Fibroblast of skin of back (primary cell): ENCODE data around the gene CCDC127.
"Not testable (repeated sequence)": the region's sequence is repeated elsewhere in the genome, so short reads cannot be mapped to it uniquely, and the experiment has no call there.

ENCODE experiments used
- DNase-seq: peaks from one replicate; pipeline ENCODE4 v3.0.0-alpha.2; 2013

Gene CCDC127

GRCh38 chr5:203246-203930 is 14.6 kb downstream of the CCDC127 start:
- DNase-seq = no peak

GRCh38 chr5:201672-202071 is 16.3 kb downstream of the CCDC127 start:
- DNase-seq = no peak

GRCh38 chr5:200985-201384 is 17.0 kb downstream of the CCDC127 start:
- DNase-seq = no peak

- no peak for DNase-seq
Measured at GRCh38 chr5:199950-200645, 17.9 kb downstream of the CCDC127 start.

GRCh38 chr5:199197-199949 is 18.6 kb downstream of the CCDC127 start:
- DNase-seq = no peak

GRCh38 chr5:198516-199196 is 19.3 kb downstream of the CCDC127 start:
- no peak for DNase-seq

- DNase-seq = no peak
Measured at GRCh38 chr5:197892-198489, 20.0 kb downstream of the CCDC127 start.

- DNase-seq = not testable (repeated sequence)
Measured at GRCh38 chr5:197031-197430, 20.9 kb downstream of the CCDC127 start.

- no peak for DNase-seq
Measured at GRCh38 chr5:196350-196749, 21.6 kb downstream of the CCDC127 start.

GRCh38 chr5:195401-196160 is 22.4 kb downstream of the CCDC127 start:
- DNase-seq = no peak

GRCh38 chr5:194603-195209 is 23.2 kb downstream of the CCDC127 start:
- DNase-seq = no peak

- DNase-seq = no peak
Measured at GRCh38 chr5:194102-194501, 23.9 kb downstream of the CCDC127 start.

GRCh38 chr5:192970-193831 is 24.8 kb downstream of the CCDC127 start:
- DNase-seq = no peak

- no peak for DNase-seq
Measured at GRCh38 chr5:192691-192969, 25.3 kb downstream of the CCDC127 start.

GRCh38 chr5:191949-192690 is 25.8 kb downstream of the CCDC127 start:
- DNase-seq = no peak

- DNase-seq = no peak
Measured at GRCh38 chr5:191036-191948, 26.7 kb downstream of the CCDC127 start, which contains the start of gene LRRC14B. Gene LRRC14B (plus strand): TSS chr5:191495. CDS start chr5:191539, 44 bp downstream.

- DNase-seq = no peak
Measured at GRCh38 chr5:190366-191035, 27.5 kb downstream of the CCDC127 start.

GRCh38 chr5:189976-190365 is 28.0 kb downstream of the CCDC127 start:
- no peak for DNase-seq
